Pancreas (tissue), 10 donors: Measurements from ENCODE around the gene PRSS50. TPM values are rescaled to one million over a fixed set of nuclear protein-coding genes. Genes with fewer than 3 reads are reported as not detected.

ENCODE experiments used
- ATAC-seq, 4 donors: fragments of 200-7000 bp; cut with Tn5 transposase; one replicate each; pipeline versions ENCODE4 v1.8.0 to v1.9.1; 2020; ENCODE audit warnings: mild to moderate bottlenecking in 4 of 4, moderate library complexity in 4 of 4
- DNase-seq, 6 donors: peaks; one replicate each; pipeline ENCODE4 v3.0.0-alpha.2; 2020
- FAIRE-seq: peaks from 2 replicates; lab custom pipeline; 2012; peaks lifted over from hg19 to GRCh38; lab: Jason Lieb, UNC
- H3K27ac ChIP-seq, 4 donors: fragments of 200-600 bp; sonication (generic); 1 replicate in 3 of 4; 2 replicates in 1 of 4; pipeline versions ENCODE4 v1.5.0 to v1.8.0; 2020
- H3K27me3 ChIP-seq, 4 donors: fragments of 200-600 bp; one replicate each; pipeline ENCODE4 v1.8.0; 2021
- H3K36me3 ChIP-seq, 3 donors: fragments of 200-600 bp; sonication (generic) in 1 of 3; one replicate each; pipeline versions ENCODE4 v1.5.0 to v1.8.0; 2020 to 2021
- H3K4me1 ChIP-seq, 3 donors: fragments of 200-600 bp; one replicate each; pipeline ENCODE4 v1.8.0; 2021
- H3K4me3 ChIP-seq, 4 donors: fragments of 200-600 bp; sonication (generic) in 2 of 4; one replicate each; pipeline versions ENCODE4 v1.5.0 to v1.8.0; 2020 to 2021
- H3K9me3 ChIP-seq, 4 donors: fragments of 200-600 bp; one replicate each; pipeline ENCODE4 v1.8.0; 2021
- WGBS, 2 donors: extraction: QIAGEN DNeasy Blood & Tissue Kit; methylation state at CpG; one replicate each; pipeline ENCODE4 v1.1.7; 2013; 5-methylcytosine and 5-hydroxymethylcytosine counted together
- intact Hi-C, 3 donors: fragments of 100-400 bp; cut with DNase I; formaldehyde crosslinking; loops; one replicate each; pipeline versions ENCODE4 v1.11.1 to v1.14.2; 2022
- polyA plus RNA-seq, 2 donors: library from polyadenylated mRNA; stranded (reverse); fragments of 200-250 nt; gene quantifications; one replicate each; pipeline ENCODE4 v1.2.3, GENCODE V29; 2013
- total RNA-seq, 6 donors: library from RNA; stranded (reverse); fragmentation: NEBNext Ultra II Directional in 4 of 6; extraction: Animal tissue kit (Norgen Biotek cat#: 25700) in 4 of 6; gene quantifications; one replicate each; pipeline versions ENCODE4 v1.2.1 to v1.2.4, GENCODE V29; 2021 to 2023
- TF ChIP-seq, protein P1 (sequence below), 4 donors: fragments of 200-600 bp; sonication (generic) in 3 of 4; IDR thresholded peaks; one replicate each; pipeline versions ENCODE4 v1.5.0 to v1.8.0; 2021; ENCODE audit warnings: antibody characterized with exemption in 4 of 4
- donor health status: healthy with polysubstance abuse.
- donor health status: DM: no; HTN: no; CAD: no; lungs with moderate emphysema.
- donor health status: DM: no; HTN: no; CAD: no.
- donor health status: control.
- donor health status: control.
- donor health status: Bipolar disorder and iron deficiency.
- donor health status: DM: yes; HTN: yes; CAD: no.
- donor health status: DM: no; HTN: no; CAD: no.
- donor health status: DM: no; HTN: no; CAD: no.
- donor health status: DM: yes; HTN: yes; CAD: no.

PRSS50 gene
- total and polyA plus RNA-seq, 8 donors = 0.28 to 2.2 (median 0.51) TPM

DNA sequence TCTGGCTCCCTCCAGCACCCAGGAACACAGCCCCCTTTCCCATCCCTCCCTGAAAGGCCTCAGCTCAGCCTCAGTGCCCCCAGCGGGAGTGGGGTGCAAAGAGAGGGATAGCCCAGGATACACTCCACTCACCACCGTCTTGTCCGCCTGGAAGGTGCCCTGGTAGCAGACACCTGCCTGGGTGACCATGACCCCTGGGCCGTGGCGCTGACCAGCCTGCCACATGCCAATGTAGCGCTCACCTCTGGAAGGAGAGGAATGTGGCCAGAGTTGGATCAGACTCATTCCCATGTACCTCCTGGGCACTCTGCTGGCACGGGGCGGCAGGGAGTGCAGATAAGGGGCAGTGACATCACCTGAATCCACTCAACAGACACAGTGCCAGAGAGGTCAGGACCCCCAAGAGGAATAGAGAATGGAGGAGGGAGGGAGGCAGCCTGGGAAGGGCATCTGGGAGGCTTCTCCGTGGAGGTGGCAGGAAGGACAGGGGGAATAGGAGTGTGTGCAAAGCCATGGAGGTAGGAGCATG lies 37.3 kb downstream of the PRSS50 start:
- H3K27ac ChIP-seq = no peak overlapping the region
- DNase-seq (peak in 1 of 6 donors; percentile 16), FAIRE-seq (no peak)

DNA sequence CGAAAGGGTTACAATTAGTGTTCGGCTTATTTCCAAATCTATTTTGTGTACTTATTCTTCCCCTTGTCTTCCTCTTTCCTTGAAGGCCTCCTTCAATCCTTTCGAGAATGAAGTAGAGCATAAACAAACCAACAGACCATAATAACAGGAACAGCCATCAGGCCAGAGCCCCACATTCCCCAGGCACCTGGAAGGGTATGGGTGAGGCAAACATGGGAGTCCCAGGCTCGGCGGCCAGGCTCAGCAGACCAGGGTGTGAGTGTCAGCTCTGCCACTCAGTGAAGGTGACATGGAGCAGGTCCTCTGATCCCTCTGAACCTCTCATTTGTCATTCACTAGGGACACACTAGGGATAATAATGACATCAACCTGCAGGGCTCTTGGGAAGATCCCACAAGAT lies 38.0 kb downstream of the PRSS50 start:
- ATAC-seq (no peak), DNase-seq (no peak), FAIRE-seq (no peak)
- Histone ChIP-seq H3K4me3 (no peak overlapping the region), H3K4me1 (no peaks in the 10 kb centered on the region), H3K27ac (no peak overlapping the region), H3K36me3 (peaks cover 0 to 7% (median 0%) of the 10 kb centered on the region in 3 donors), H3K27me3 (no peaks in the 10 kb centered on the region), H3K9me3 (no peaks in the 10 kb centered on the region)
- WGBS, 2 donors = 84 to 85% methylated on average over 5 of the region's 5 CpGs
- intact Hi-C loops = no loop called here
- TF ChIP-seq, protein P1, sequence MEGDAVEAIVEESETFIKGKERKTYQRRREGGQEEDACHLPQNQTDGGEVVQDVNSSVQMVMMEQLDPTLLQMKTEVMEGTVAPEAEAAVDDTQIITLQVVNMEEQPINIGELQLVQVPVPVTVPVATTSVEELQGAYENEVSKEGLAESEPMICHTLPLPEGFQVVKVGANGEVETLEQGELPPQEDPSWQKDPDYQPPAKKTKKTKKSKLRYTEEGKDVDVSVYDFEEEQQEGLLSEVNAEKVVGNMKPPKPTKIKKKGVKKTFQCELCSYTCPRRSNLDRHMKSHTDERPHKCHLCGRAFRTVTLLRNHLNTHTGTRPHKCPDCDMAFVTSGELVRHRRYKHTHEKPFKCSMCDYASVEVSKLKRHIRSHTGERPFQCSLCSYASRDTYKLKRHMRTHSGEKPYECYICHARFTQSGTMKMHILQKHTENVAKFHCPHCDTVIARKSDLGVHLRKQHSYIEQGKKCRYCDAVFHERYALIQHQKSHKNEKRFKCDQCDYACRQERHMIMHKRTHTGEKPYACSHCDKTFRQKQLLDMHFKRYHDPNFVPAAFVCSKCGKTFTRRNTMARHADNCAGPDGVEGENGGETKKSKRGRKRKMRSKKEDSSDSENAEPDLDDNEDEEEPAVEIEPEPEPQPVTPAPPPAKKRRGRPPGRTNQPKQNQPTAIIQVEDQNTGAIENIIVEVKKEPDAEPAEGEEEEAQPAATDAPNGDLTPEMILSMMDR (IDR thresholded peaks at IDR 0.05) = no peak

More for the DNA sequence above, 37.3 kb downstream of the PRSS50 start:
- 76% methylated on average over 8 to 9 of the region's 9 CpGs for WGBS, 2 donors
- no peak overlapping the region for H3K4me3 ChIP-seq
- TF ChIP-seq, protein P1 (IDR thresholded peaks at IDR 0.05) = no peak
- peaks cover 0 to 7% (median 0%) of the 10 kb centered on the region in 3 donors for H3K36me3 ChIP-seq
- no peaks in the 10 kb centered on the region for H3K27me3 ChIP-seq
- ATAC-seq = no peak
- intact Hi-C loops = no loop called here
- no peaks in the 10 kb centered on the region for H3K4me1 ChIP-seq
- no peaks in the 10 kb centered on the region for H3K9me3 ChIP-seq

DNA sequence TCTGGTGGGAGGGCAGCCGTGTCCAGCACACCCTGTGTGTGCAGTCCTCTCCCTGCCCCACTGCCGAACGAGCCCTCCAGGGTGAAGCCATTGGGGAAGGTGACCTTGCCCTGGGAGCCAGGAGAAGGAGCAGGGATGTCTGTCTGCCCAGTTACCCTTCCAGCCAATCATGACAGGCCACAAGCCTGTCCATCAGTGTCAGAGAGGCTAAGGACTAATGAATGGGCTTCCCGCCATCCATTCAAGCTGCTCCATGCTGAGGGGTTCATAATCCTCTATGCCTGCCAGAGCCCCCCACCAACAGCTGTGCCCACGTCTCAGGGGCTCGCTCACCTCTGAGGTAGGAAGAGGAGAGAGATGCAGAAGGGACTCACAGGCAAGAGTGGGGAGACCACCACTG lies 39.4 kb downstream of the PRSS50 start:
- TF ChIP-seq, protein P1 (IDR thresholded peaks at IDR 0.05) = no peak
- no peak overlapping the region for H3K27ac ChIP-seq
- H3K27me3 ChIP-seq = no peaks in the 10 kb centered on the region
- ATAC-seq (no peak), DNase-seq (peak in 1 of 6 donors; percentile 39), FAIRE-seq (no peak)
- no peaks in the 10 kb centered on the region for H3K36me3 ChIP-seq
- 93 to 94% methylated on average over 6 of the region's 6 CpGs for WGBS, 2 donors
- no peak overlapping the region for H3K4me3 ChIP-seq
- no peaks in the 10 kb centered on the region for H3K4me1 ChIP-seq
- intact Hi-C loops = no loop called here
- H3K9me3 ChIP-seq = no peaks in the 10 kb centered on the region

DNA sequence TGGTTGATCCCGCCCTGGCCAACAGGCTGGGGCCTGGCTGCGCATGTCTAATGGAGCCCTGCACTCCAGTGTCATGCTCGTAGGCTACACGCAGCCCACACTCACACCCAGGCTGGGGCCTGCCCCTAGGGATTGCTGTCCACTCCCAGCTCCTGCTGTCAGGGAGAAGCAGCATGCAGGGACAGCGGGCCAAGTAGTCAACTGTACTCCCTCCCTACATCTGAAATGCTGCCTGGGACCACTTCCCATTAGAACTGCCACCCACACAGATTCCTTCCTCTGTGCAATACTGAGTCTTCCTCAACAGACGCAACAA lies 40.3 kb downstream of the PRSS50 start:
- H3K4me3 ChIP-seq = no peak overlapping the region
- peak in 3 of 4 donors; percentile 39 to 71 (median 55) for ATAC-seq
- TF ChIP-seq, protein P1 (IDR thresholded peaks at IDR 0.05) = no peak
- 83 to 86% methylated on average over 6 of the region's 6 CpGs for WGBS, 2 donors
- intact Hi-C loops = no loop called here
- no peak overlapping the region for H3K27ac ChIP-seq
- no peaks in the 10 kb centered on the region for H3K27me3 ChIP-seq
- H3K36me3 ChIP-seq = no peaks in the 10 kb centered on the region
- H3K4me1 ChIP-seq = no peaks in the 10 kb centered on the region
- no peaks in the 10 kb centered on the region for H3K9me3 ChIP-seq
- FAIRE-seq = no peak
- peak in 1 of 6 donors; percentile 64 for DNase-seq

GRCh38 chr3:46676601-46677410 lies 40.9 kb downstream of the PRSS50 start:
- no peak for FAIRE-seq
- no peak overlapping the region for H3K4me3 ChIP-seq
- WGBS, 2 donors = 84 to 86% methylated on average over 16 of the region's 16 CpGs
- H3K27ac ChIP-seq = no peak overlapping the region
- no peaks in the 10 kb centered on the region for H3K4me1 ChIP-seq
- H3K9me3 ChIP-seq = no peaks in the 10 kb centered on the region
- intact Hi-C loops = no loop called here
- no peak for ATAC-seq
- no peaks in the 10 kb centered on the region for H3K36me3 ChIP-seq
- TF ChIP-seq, protein P1 (IDR thresholded peaks at IDR 0.05) = no peak
- no peaks in the 10 kb centered on the region for H3K27me3 ChIP-seq
- DNase-seq = peak in 1 of 6 donors; percentile 61
